Activated naive CD4-positive, alpha-beta T cell treated with anti-CD3 and anti-CD28 coated beads, Interleukin-2, amount 10 ng/mL, durations not matched to agents 7 days and 5 days (primary cell): Measurements from ENCODE around the gene OR52H1.

ENCODE experiments used
- CTCF ChIA-PET: fragments of 350-600 bp; sonication (Branson Sonifier 250); formaldehyde crosslinking; loops from one replicate; lab custom pipeline; 2021; ENCODE audit warnings: antibody characterized with exemption; lab: Charles Lee
- DNase-seq: peaks from one replicate; pipeline ENCODE4 v3.0.0-alpha.2; 2020
- H3K27ac Mint-ChIP-seq: one replicate; pipeline ENCODE4 v1.8.0; 2021; ENCODE audit warnings: mild to moderate bottlenecking, moderate library complexity, mixed read lengths
- H3K27me3 Mint-ChIP-seq: one replicate; pipeline ENCODE4 v1.8.0; 2021; ENCODE audit warnings: mild to moderate bottlenecking, mixed read lengths
- H3K36me3 Mint-ChIP-seq: one replicate; pipeline ENCODE4 v1.8.0; 2021; ENCODE audit warnings: mixed read lengths
- H3K4me1 Mint-ChIP-seq: one replicate; pipeline ENCODE4 v1.8.0; 2021; ENCODE audit warnings: mixed read lengths
- H3K4me3 Mint-ChIP-seq: one replicate; pipeline ENCODE4 v1.8.0; 2021; ENCODE audit warnings: mild to moderate bottlenecking, moderate library complexity, mixed read lengths
- H3K9me3 Mint-ChIP-seq: one replicate; pipeline ENCODE4 v1.8.0; 2021; ENCODE audit warnings: mixed read lengths

OR52H1 gene

GRCh38 chr11:5556596-5557188 lies 8.4 kb upstream of the OR52H1 start:
- H3K36me3 Mint-ChIP-seq = no peaks in the 10 kb centered on the region
- H3K9me3 Mint-ChIP-seq = no peaks in the 10 kb centered on the region
- no peak for DNase-seq
- CTCF ChIA-PET = interaction anchor here (0.8 kb wide), 1 partner anchor 41 kb away, joined by 3 read pairs; no protein-coding TSS in a partner anchor
- no peak overlapping the region for H3K27ac Mint-ChIP-seq
- no peak overlapping the region for H3K4me3 Mint-ChIP-seq
- H3K27me3 Mint-ChIP-seq = peaks cover 13% of the 10 kb centered on the region
- no peaks in the 10 kb centered on the region for H3K4me1 Mint-ChIP-seq

- Mint-ChIP-seq H3K27ac (no peak overlapping the region), H3K27me3 (peaks cover 13% of the 10 kb centered on the region), H3K4me3 (no peak overlapping the region), H3K4me1 (no peaks in the 10 kb centered on the region), H3K9me3 (no peaks in the 10 kb centered on the region), H3K36me3 (no peaks in the 10 kb centered on the region)
- no peak for DNase-seq
- CTCF ChIA-PET = no interaction called here
Measured at GRCh38 chr11:5553343-5553742, 5.0 kb upstream of the OR52H1 start.

- Mint-ChIP-seq H3K4me3 (no peak overlapping the region), H3K27me3 (peaks cover 4% of the 10 kb centered on the region), H3K27ac (no peak overlapping the region), H3K4me1 (no peaks in the 10 kb centered on the region), H3K36me3 (no peaks in the 10 kb centered on the region), H3K9me3 (no peaks in the 10 kb centered on the region)
- no peak for DNase-seq
- CTCF ChIA-PET = no interaction called here
Measured at GRCh38 chr11:5550440-5551095, 2.2 kb upstream of the OR52H1 start.

GRCh38 chr11:5547982-5548381 lies 358 bp downstream of the OR52H1 start:
- CTCF ChIA-PET = no interaction called here
- H3K4me1 Mint-ChIP-seq = no peaks in the 10 kb centered on the region
- no peaks in the 10 kb centered on the region for H3K9me3 Mint-ChIP-seq
- no peak overlapping the region for H3K27ac Mint-ChIP-seq
- no peak for DNase-seq
- H3K36me3 Mint-ChIP-seq = no peaks in the 10 kb centered on the region
- no peak overlapping the region for H3K4me3 Mint-ChIP-seq
- no peaks in the 10 kb centered on the region for H3K27me3 Mint-ChIP-seq

- Mint-ChIP-seq H3K4me1 (no peaks in the 10 kb centered on the region), H3K4me3 (no peak overlapping the region), H3K9me3 (no peaks in the 10 kb centered on the region), H3K36me3 (no peaks in the 10 kb centered on the region), H3K27ac (no peak overlapping the region), H3K27me3 (no peaks in the 10 kb centered on the region)
- CTCF ChIA-PET = no interaction called here
- DNase-seq = no peak
Measured at GRCh38 chr11:5546457-5546856, 1.9 kb downstream of the OR52H1 start.

- Mint-ChIP-seq H3K27me3 (no peaks in the 10 kb centered on the region), H3K36me3 (no peaks in the 10 kb centered on the region), H3K9me3 (no peaks in the 10 kb centered on the region), H3K4me3 (no peak overlapping the region), H3K27ac (no peak overlapping the region), H3K4me1 (no peaks in the 10 kb centered on the region)
- CTCF ChIA-PET = no interaction called here
- DNase-seq = no peak
Measured at GRCh38 chr11:5541427-5541826, 6.9 kb downstream of the OR52H1 start.

- Mint-ChIP-seq H3K36me3 (no peaks in the 10 kb centered on the region), H3K27me3 (no peaks in the 10 kb centered on the region), H3K4me1 (no peaks in the 10 kb centered on the region), H3K4me3 (no peak overlapping the region), H3K9me3 (no peaks in the 10 kb centered on the region), H3K27ac (no peak overlapping the region)
- no peak for DNase-seq
- CTCF ChIA-PET = no interaction called here
Measured at GRCh38 chr11:5536482-5536881, 11.9 kb downstream of the OR52H1 start.

- H3K27ac Mint-ChIP-seq = no peak overlapping the region
- no peaks in the 10 kb centered on the region for H3K36me3 Mint-ChIP-seq
- DNase-seq = no peak
- no peaks in the 10 kb centered on the region for H3K9me3 Mint-ChIP-seq
- H3K4me1 Mint-ChIP-seq = no peaks in the 10 kb centered on the region
- CTCF ChIA-PET = no interaction called here
- no peak overlapping the region for H3K4me3 Mint-ChIP-seq
- peaks cover 4% of the 10 kb centered on the region for H3K27me3 Mint-ChIP-seq
Measured at GRCh38 chr11:5534046-5534445, 14.3 kb downstream of the OR52H1 start.

GRCh38 chr11:5531053-5531831 lies 17.1 kb downstream of the OR52H1 start:
- no peak overlapping the region for H3K27ac Mint-ChIP-seq
- no peak overlapping the region for H3K4me3 Mint-ChIP-seq
- CTCF ChIA-PET = no interaction called here
- no peaks in the 10 kb centered on the region for H3K4me1 Mint-ChIP-seq
- H3K27me3 Mint-ChIP-seq = peaks cover 4% of the 10 kb centered on the region
- no peak for DNase-seq
- H3K36me3 Mint-ChIP-seq = no peaks in the 10 kb centered on the region
- H3K9me3 Mint-ChIP-seq = no peaks in the 10 kb centered on the region

- no peak for DNase-seq
- H3K27me3 Mint-ChIP-seq = peaks cover 4% of the 10 kb centered on the region
- no peak overlapping the region for H3K4me3 Mint-ChIP-seq
- CTCF ChIA-PET = interaction anchor here (1.4 kb wide), 1 partner anchor 9 kb away, joined by 3 read pairs; no protein-coding TSS in a partner anchor
- no peaks in the 10 kb centered on the region for H3K4me1 Mint-ChIP-seq
- no peaks in the 10 kb centered on the region for H3K9me3 Mint-ChIP-seq
- H3K36me3 Mint-ChIP-seq = no peaks in the 10 kb centered on the region
- no peak overlapping the region for H3K27ac Mint-ChIP-seq
Measured at GRCh38 chr11:5528495-5528894, 19.8 kb downstream of the OR52H1 start.

GRCh38 chr11:5527716-5528115 lies 20.6 kb downstream of the OR52H1 start:
- CTCF ChIA-PET = interaction anchor here (1.4 kb wide), 1 partner anchor 8 kb away, joined by 3 read pairs; no protein-coding TSS in a partner anchor
- H3K27me3 Mint-ChIP-seq = peaks cover 4% of the 10 kb centered on the region

GRCh38 chr11:5524756-5525155 lies 23.6 kb downstream of the OR52H1 start:
- Mint-ChIP-seq H3K9me3 (no peaks in the 10 kb centered on the region), H3K36me3 (no peaks in the 10 kb centered on the region), H3K27me3 (no peaks in the 10 kb centered on the region), H3K27ac (no peak overlapping the region), H3K4me3 (no peak overlapping the region), H3K4me1 (no peaks in the 10 kb centered on the region)
- DNase-seq = no peak
- CTCF ChIA-PET = no interaction called here

More at GRCh38 chr11:5527716-5528115, 20.6 kb downstream of the OR52H1 start:
- Mint-ChIP-seq H3K9me3 (no peaks in the 10 kb centered on the region), H3K4me3 (no peak overlapping the region), H3K4me1 (no peaks in the 10 kb centered on the region), H3K36me3 (no peaks in the 10 kb centered on the region), H3K27ac (no peak overlapping the region)
- no peak for DNase-seq

- no peak overlapping the region for H3K27ac Mint-ChIP-seq
- H3K27me3 Mint-ChIP-seq = no peaks in the 10 kb centered on the region
- DNase-seq = no peak
- H3K9me3 Mint-ChIP-seq = no peaks in the 10 kb centered on the region
- no peaks in the 10 kb centered on the region for H3K36me3 Mint-ChIP-seq
- H3K4me1 Mint-ChIP-seq = no peaks in the 10 kb centered on the region
- CTCF ChIA-PET = no interaction called here
- H3K4me3 Mint-ChIP-seq = no peak overlapping the region
Measured at GRCh38 chr11:5522308-5522707, 26.0 kb downstream of the OR52H1 start.

GRCh38 chr11:5521540-5521939 lies 26.8 kb downstream of the OR52H1 start:
- no peak for DNase-seq
- no peaks in the 10 kb centered on the region for H3K27me3 Mint-ChIP-seq
- CTCF ChIA-PET = no interaction called here
- H3K4me3 Mint-ChIP-seq = no peak overlapping the region
- H3K9me3 Mint-ChIP-seq = no peaks in the 10 kb centered on the region
- no peak overlapping the region for H3K27ac Mint-ChIP-seq
- no peaks in the 10 kb centered on the region for H3K4me1 Mint-ChIP-seq
- H3K36me3 Mint-ChIP-seq = no peaks in the 10 kb centered on the region

GRCh38 chr11:5516599-5516998 lies 31.7 kb downstream of the OR52H1 start, which contains the start of gene UBQLNL:
TSS of gene UBQLNL (minus strand) at chr11:5516699. CDS start at chr11:5516441, 258 bp downstream.
- no peaks in the 10 kb centered on the region for H3K27me3 Mint-ChIP-seq

More at GRCh38 chr11:5516599-5516998, 31.7 kb downstream of the OR52H1 start, which contains the start of gene UBQLNL:
- no peaks in the 10 kb centered on the region for H3K36me3 Mint-ChIP-seq
- CTCF ChIA-PET = no interaction called here
- no peaks in the 10 kb centered on the region for H3K9me3 Mint-ChIP-seq
- no peak within 1 kb of the TSS for H3K27ac Mint-ChIP-seq
- no peaks in the 10 kb centered on the region for H3K4me1 Mint-ChIP-seq
- no peak for DNase-seq
- H3K4me3 Mint-ChIP-seq = no peak within 1 kb of the TSS
